ENCODE measurements around the gene ORM2. TPM values are rescaled to one million over a fixed set of nuclear protein-coding genes. Genes with fewer than 3 reads are reported as not detected.

Gene ORM2
- total and polyA plus RNA-seq, 8 donors, result 1.2 to 17.1 (median 3.4) TPM; not detected in 4

DNA sequence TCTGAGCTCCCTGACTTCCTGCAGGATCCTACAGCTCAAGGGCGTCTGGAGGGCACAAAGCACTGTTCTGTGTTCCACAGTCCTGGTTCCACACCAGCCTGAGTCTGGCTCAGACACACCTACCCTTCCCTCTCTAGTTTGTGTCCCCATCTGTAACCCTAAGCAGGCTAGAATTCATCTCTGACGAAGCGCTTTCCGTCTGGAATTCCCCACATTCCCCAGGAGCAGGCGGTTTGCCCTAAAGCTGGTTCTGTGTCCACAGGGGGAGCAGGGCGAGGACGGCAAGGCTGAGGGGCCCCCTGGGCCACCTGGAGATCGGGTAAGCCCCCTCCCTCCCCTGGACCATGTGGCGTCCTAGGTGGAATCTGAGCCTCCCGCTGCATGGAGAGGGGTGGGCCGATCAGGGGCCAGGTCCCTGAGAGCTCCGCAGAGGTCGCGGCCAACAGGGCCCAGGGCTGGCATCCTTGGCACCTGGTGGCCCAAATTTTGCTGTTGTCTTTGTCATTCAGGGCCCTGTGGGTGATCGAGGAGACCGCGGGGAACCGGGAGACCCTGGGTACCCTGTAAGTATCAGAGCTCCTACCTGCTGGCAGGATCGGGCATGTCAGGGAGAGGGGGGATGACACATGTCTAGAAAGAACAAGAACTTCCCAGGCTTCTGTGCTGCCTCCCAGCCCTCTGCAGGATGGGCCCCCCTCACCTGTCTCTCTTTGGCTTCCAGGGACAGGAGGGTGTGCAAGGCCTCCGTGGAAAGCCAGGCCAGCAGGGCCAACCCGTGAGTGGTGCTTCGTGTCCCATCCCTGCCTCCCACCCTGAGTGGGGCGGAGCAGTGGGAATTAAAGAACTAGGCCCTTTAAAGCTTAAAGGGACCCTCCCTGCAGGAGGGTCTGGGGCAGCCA is 41.2 kb upstream of the ORM2 start:
- Histone ChIP-seq H3K27me3 (no peaks in the 10 kb centered on the region), H3K36me3 (peaks cover 0 to 11% (median 8%) of the 10 kb centered on the region in 4 donors), H3K27ac (no peak overlapping the region), H3K4me3 (no peak overlapping the region), H3K4me1 (peaks cover 0 to 9% (median 0%) of the 10 kb centered on the region in 4 donors), H3K9me3 (no peaks in the 10 kb centered on the region)
- TF ChIP-seq POLR2A (IDR thresholded peaks at IDR 0.05), result no peak
- no peak for TF ChIP-seq POLR2AphosphoS5 (IDR thresholded peaks at IDR 0.05)
- no peak for TF ChIP-seq EP300 (IDR thresholded peaks at IDR 0.05)
- TF ChIP-seq, protein P1, sequence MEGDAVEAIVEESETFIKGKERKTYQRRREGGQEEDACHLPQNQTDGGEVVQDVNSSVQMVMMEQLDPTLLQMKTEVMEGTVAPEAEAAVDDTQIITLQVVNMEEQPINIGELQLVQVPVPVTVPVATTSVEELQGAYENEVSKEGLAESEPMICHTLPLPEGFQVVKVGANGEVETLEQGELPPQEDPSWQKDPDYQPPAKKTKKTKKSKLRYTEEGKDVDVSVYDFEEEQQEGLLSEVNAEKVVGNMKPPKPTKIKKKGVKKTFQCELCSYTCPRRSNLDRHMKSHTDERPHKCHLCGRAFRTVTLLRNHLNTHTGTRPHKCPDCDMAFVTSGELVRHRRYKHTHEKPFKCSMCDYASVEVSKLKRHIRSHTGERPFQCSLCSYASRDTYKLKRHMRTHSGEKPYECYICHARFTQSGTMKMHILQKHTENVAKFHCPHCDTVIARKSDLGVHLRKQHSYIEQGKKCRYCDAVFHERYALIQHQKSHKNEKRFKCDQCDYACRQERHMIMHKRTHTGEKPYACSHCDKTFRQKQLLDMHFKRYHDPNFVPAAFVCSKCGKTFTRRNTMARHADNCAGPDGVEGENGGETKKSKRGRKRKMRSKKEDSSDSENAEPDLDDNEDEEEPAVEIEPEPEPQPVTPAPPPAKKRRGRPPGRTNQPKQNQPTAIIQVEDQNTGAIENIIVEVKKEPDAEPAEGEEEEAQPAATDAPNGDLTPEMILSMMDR (IDR thresholded peaks at IDR 0.05), result no peak
- intact Hi-C loops (cut with DNase I; ENCODE audit: low total_unique reads), result loop anchor here (5.0 kb wide), 1 partner anchor 201 kb away; no protein-coding TSS in a partner anchor
- WGBS, 5 donors, result 63 to 77% (median 69%) methylated on average over 16 to 23 of the region's 23 CpGs
- DNase-seq, result peak in 1 of 2 donors; percentile 22

DNA sequence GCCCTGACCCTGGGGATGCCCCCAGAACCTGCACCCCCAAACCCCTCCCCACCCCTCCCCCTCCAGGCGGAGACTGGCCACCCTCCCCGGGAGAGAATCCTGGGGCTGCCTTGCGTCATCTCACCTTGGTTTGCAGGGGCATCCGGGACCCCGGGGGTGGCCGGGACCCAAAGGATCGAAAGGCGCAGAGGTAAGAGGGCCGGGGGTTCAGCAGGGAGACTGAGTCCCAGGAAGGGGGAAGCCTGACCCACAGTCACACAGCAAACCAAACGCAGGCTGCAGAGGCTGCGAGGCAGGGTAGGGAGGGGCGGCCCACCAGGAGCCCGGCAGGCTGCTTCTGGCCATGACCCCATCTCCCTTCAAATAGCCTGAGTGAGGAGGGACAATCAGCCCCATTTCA is 40.6 kb upstream of the ORM2 start:
- H3K4me3 ChIP-seq, result no peak overlapping the region
- peaks cover 0 to 10% (median 8%) of the 10 kb centered on the region in 4 donors for H3K36me3 ChIP-seq
- 88 to 95% (median 91%) methylated on average over 10 to 13 of the region's 13 CpGs for whole genome bisulfite sequencing, 5 donors
- intact Hi-C loops (cut with DNase I; ENCODE audit: low total_unique reads), result loop anchor here (5.0 kb wide), 1 partner anchor 202 kb away; no protein-coding TSS in a partner anchor
- TF ChIP-seq POLR2A (IDR thresholded peaks at IDR 0.05) (no peak), POLR2AphosphoS5 (IDR thresholded peaks at IDR 0.05) (no peak), EP300 (IDR thresholded peaks at IDR 0.05) (no peak)
- TF ChIP-seq, protein P1 (IDR thresholded peaks at IDR 0.05), result no peak
- H3K27ac ChIP-seq, result no peak overlapping the region
- H3K27me3 ChIP-seq, result no peaks in the 10 kb centered on the region
- peaks cover 0 to 9% (median 0%) of the 10 kb centered on the region in 4 donors for H3K4me1 ChIP-seq
- H3K9me3 ChIP-seq, result peaks cover 0 to under 1% (median 0%) of the 10 kb centered on the region in 4 donors
- no peak for DNase-seq

DNA sequence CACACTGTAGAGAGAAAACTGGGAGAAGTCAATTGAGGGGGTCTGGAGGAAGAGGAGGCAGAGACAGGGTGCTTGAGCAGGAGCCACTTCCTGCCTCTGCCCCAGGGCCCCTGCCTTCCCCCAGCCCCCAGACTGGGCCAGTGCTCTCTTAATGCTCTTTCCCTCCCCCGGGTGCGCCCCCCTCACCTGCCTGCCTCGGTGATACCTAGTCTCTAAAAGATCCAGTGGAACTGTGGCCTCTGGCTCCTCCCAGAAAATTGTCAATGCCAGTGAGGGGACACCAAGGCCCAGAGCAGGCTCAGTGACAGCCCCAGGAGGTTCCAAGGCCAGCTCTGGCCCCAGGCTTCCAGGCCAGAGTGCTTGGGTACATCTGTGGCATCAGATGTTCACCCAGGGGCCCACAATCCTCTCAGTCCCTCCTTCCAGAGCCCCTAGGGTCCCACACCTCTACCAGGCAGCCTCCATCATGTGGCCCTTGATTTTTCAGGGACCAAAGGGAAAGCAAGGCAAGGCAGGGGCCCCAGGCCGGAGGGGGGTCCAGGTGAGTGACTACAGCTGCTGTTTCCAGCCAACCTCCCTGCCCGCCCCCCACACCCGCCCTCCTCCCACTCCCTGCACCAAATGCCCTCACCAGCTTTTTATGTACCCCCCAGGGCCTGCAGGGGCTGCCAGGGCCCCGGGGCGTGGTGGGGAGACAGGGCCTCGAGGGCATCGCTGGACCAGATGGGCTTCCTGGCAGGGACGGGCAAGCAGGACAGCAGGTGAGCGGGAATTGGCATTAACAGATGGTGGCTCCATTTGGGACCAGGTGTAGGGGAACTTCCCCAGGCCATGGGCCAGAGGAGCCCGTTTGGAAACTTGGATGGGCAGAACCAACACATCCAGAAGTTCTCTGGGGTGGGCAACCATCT is 39.8 kb upstream of the ORM2 start:
- no peaks in the 10 kb centered on the region for H3K27me3 ChIP-seq
- DNase-seq, result no peak
- H3K36me3 ChIP-seq, result peaks cover 0 to 17% (median 15%) of the 10 kb centered on the region in 4 donors
- H3K4me3 ChIP-seq, result no peak overlapping the region
- TF ChIP-seq POLR2AphosphoS5 (IDR thresholded peaks at IDR 0.05) (no peak), EP300 (IDR thresholded peaks at IDR 0.05) (no peak)
- H3K9me3 ChIP-seq, result peaks cover 0 to 8% (median 2%) of the 10 kb centered on the region in 4 donors
- no peak overlapping the region for H3K27ac ChIP-seq
- intact Hi-C loops (cut with DNase I; ENCODE audit: low total_unique reads), result loop anchor here (5.0 kb wide), 2 partner anchors 138 to 203 kb away; no protein-coding TSS in a partner anchor
- 77 to 90% (median 82%) methylated on average over 9 to 13 of the region's 13 CpGs for WGBS, 5 donors
- H3K4me1 ChIP-seq, result peaks cover 0 to 9% (median 0%) of the 10 kb centered on the region in 4 donors

DNA sequence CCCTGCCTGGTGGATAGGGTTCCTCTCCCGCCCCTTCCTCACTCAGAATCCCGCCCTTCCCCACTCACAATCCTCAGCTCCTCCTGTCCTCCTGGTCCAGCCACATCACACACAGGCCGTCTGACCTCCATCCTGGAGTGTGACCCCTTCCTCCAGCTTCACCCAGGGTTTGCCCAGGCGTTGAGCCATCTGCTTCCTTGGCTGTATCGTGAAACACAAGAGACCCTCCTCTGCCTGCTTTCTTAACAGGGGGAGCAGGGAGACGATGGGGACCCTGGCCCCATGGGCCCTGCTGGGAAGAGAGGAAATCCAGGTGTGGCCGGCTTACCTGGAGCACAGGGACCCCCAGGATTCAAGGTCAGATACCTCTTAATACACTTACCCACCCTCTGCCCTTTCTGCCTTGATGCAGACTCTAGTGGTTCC is 39.1 kb upstream of the ORM2 start:
- H3K4me1 ChIP-seq, result peaks cover 0 to 9% (median 0%) of the 10 kb centered on the region in 4 donors
- DNase-seq, result no peak
- H3K27me3 ChIP-seq, result no peaks in the 10 kb centered on the region
- H3K27ac ChIP-seq, result no peak overlapping the region
- intact Hi-C loops (cut with DNase I; ENCODE audit: low total_unique reads), result loop anchor here (5.0 kb wide), 1 partner anchor 138 kb away; no protein-coding TSS in a partner anchor
- no peak for TF ChIP-seq POLR2AphosphoS5 (IDR thresholded peaks at IDR 0.05)
- no peak for TF ChIP-seq EP300 (IDR thresholded peaks at IDR 0.05)
- no peak for TF ChIP-seq POLR2A (IDR thresholded peaks at IDR 0.05)
- TF ChIP-seq, protein P1 (IDR thresholded peaks at IDR 0.05), result no peak
- H3K4me3 ChIP-seq, result no peak overlapping the region
- peaks cover 0 to 23% (median 21%) of the 10 kb centered on the region in 4 donors for H3K36me3 ChIP-seq
- 59 to 66% (median 64%) methylated on average over 7 of the region's 7 CpGs for WGBS, 5 donors
- peaks cover 0 to 13% (median 6%) of the 10 kb centered on the region in 4 donors for H3K9me3 ChIP-seq

Measured in stomach (tissue), 9 donors.